ENCODE measurements around the gene TNFRSF19. TPM values are rescaled to one million over a fixed set of nuclear protein-coding genes. Genes with fewer than 3 reads are reported as not detected.

TNFRSF19 gene
- total and polyA plus RNA-seq, 10 of the 15 experiments (the other 5 are each of a cell fraction or from before 2014, with no cell fraction given): 16.4 to 46.2 (median 35.4) TPM

GRCh38 chr13:23609874-23610576 lies 39.8 kb downstream of the TNFRSF19 start (continued):
- no peak for TF ChIP-seq BCL3 (IDR thresholded peaks at IDR 0.05; ENCODE audit: borderline replicate concordance, insufficient read depth, low read depth, low read length, poor library complexity, severe bottlenecking)
- TF ChIP-seq NBN (IDR thresholded peaks at IDR 0.05): no peak
- no peak for TF ChIP-seq TARDBP (IDR thresholded peaks at IDR 0.05; ENCODE audit: borderline replicate concordance)
- no peak for TF ChIP-seq BCLAF1 (IDR thresholded peaks at IDR 0.05)
- TF ChIP-seq ZBTB11 (CRISPR knock-in tag; IDR thresholded peaks at IDR 0.05): no peak
- TF ChIP-seq MLLT1 (IDR thresholded peaks at IDR 0.05): no peak
- no peak; the same call in 1 of the 2 replicates for TF ChIP-seq PML (IDR thresholded peaks at IDR 0.05; ENCODE audit: low read length)
- TF ChIP-seq FOXK2 (IDR thresholded peaks at IDR 0.05): no peak
- TF ChIP-seq SP1 (IDR thresholded peaks at IDR 0.05; ENCODE audit: low read depth, low read length): no peak
- no peak for TF ChIP-seq CHD2 (IDR thresholded peaks at IDR 0.05; ENCODE audit: borderline replicate concordance, low read depth, low read length)
- no peak for TF ChIP-seq JUND (IDR thresholded peaks at IDR 0.05; ENCODE audit: low read depth, low read length)
- peak; percentile 72 for TF ChIP-seq EED (IDR thresholded peaks at IDR 0.05; ENCODE audit: low read depth)
- no peak for TF ChIP-seq STAT3 (IDR thresholded peaks at IDR 0.05; ENCODE audit: low read depth, low read length)
- no peak for TF ChIP-seq ZNF622 (IDR thresholded peaks at IDR 0.05)
- TF ChIP-seq MYB (IDR thresholded peaks at IDR 0.05; ENCODE audit: borderline replicate concordance, low read depth, low read length): no peak
- peak; percentile 62; the same call in 1 of the 2 replicates for TF ChIP-seq NFIC (IDR thresholded peaks at IDR 0.05; ENCODE audit: low read depth, low read length)
- TF ChIP-seq SIN3A (IDR thresholded peaks at IDR 0.05; ENCODE audit: low read depth, low read length): no peak
- TF ChIP-seq BRCA1 (IDR thresholded peaks at IDR 0.05; ENCODE audit: low read depth, low read length): no peak
- TF ChIP-seq SUZ12 (IDR thresholded peaks at IDR 0.05; ENCODE audit: unreplicated experiment): no peak
- no peak for TF ChIP-seq STAT1 (conservative IDR thresholded peaks at IDR 0.05)
- TF ChIP-seq KLF5 (IDR thresholded peaks at IDR 0.05; ENCODE audit: partially characterized antibody): no peak
- no peak for TF ChIP-seq ZSCAN29 (IDR thresholded peaks at IDR 0.05)

All from GM12878 (cell line).